HepG2 (cell line): ENCODE measurements around the gene LLGL2. TPM values are rescaled to one million over a fixed set of nuclear protein-coding genes. Genes with fewer than 3 reads are reported as not detected.

Source experiments
- ATM ChIP-seq: fragments of 450-650 bp; IDR thresholded peaks from 2 replicates; pipeline ENCODE4 v1.7.1; 2017; ENCODE audit warnings: mild to moderate bottlenecking, borderline replicate concordance
- BHLHE40 ChIP-seq: IDR thresholded peaks from 2 replicates; pipeline ENCODE4 v1.6.1; 2011; ENCODE audit warnings: low read length, improper control_type of control experiment
- DNMT1 ChIP-seq: sonication (generic); formaldehyde crosslinking; IDR thresholded peaks from 2 replicates; pipeline ENCODE4 v1.5.1; 2020; ENCODE audit warnings: mild to moderate bottlenecking, missing genetic modification reagents
- DPF2 ChIP-seq: sonication (generic); formaldehyde crosslinking; IDR thresholded peaks from 2 replicates; pipeline ENCODE4 v1.4.0; 2020; ENCODE audit warnings: mild to moderate bottlenecking, low read depth, missing genetic modification reagents, borderline replicate concordance
- EED ChIP-seq: sonication (generic); formaldehyde crosslinking; IDR thresholded peaks from 2 replicates; pipeline ENCODE4 v1.5.0; 2020; ENCODE audit warnings: mild to moderate bottlenecking, missing genetic modification reagents
- HNF4G ChIP-seq, 2 experiments: sonication (generic) in 1 of 2; formaldehyde crosslinking in 1 of 2; IDR thresholded peaks; 2 replicates each; pipeline versions ENCODE4 v1.4.0 to v1.6.1; 2011 to 2020; ENCODE audit warnings: borderline replicate concordance in 2 of 2, low read depth in 2 of 2, mild to moderate bottlenecking in 2 of 2, low read length in 1 of 2, missing genetic modification reagents in 1 of 2, moderate library complexity in 1 of 2
- KAT2B ChIP-seq: fragments of 150-350 bp; IDR thresholded peaks from 2 replicates; pipeline ENCODE4 v1.6.1; 2014; ENCODE audit warnings: low read depth, low read length, borderline replicate concordance
- MED1 ChIP-seq: sonication (generic); formaldehyde crosslinking; IDR thresholded peaks from 2 replicates; pipeline ENCODE4 v1.4.0; 2020; ENCODE audit warnings: missing genetic modification reagents
- NFE2 ChIP-seq: sonication (generic); formaldehyde crosslinking; IDR thresholded peaks from 2 replicates; pipeline ENCODE4 v1.4.0; 2020; ENCODE audit warnings: missing genetic modification reagents
- SCMH1 ChIP-seq: sonication (generic); formaldehyde crosslinking; IDR thresholded peaks from 2 replicates; pipeline ENCODE4 v1.9.0; 2021; ENCODE audit warnings: missing genetic modification reagents, mild to moderate bottlenecking, borderline replicate concordance
- SMAD9 ChIP-seq: sonication (generic); formaldehyde crosslinking; IDR thresholded peaks from 2 replicates; pipeline ENCODE4 v1.5.1; 2020; ENCODE audit warnings: mild to moderate bottlenecking, missing genetic modification reagents
- ZNF562 ChIP-seq: sonication (generic); formaldehyde crosslinking; IDR thresholded peaks from 2 replicates; pipeline ENCODE4 v1.8.0; 2022; ENCODE audit warnings: missing genetic modification reagents, borderline replicate concordance
- ZNF768 ChIP-seq: sonication (generic); formaldehyde crosslinking; IDR thresholded peaks from 2 replicates; pipeline ENCODE4 v1.4.0; 2020; ENCODE audit warnings: missing genetic modification reagents
- ZSCAN25 ChIP-seq: sonication (generic); formaldehyde crosslinking; IDR thresholded peaks from 2 replicates; pipeline ENCODE4 v1.8.0; 2022; ENCODE audit warnings: mild to moderate bottlenecking, missing genetic modification reagents
- ZSCAN29 ChIP-seq: sonication (generic); formaldehyde crosslinking; conservative IDR thresholded peaks from 2 replicates; pipeline ENCODE4 v1.4.0; 2020; ENCODE audit warnings: mild to moderate bottlenecking, missing genetic modification reagents
- polyA plus RNA-seq, 8 experiments: library from polyadenylated mRNA; depleted of rRNA in 3 of 8; stranded (reverse) in 7 of 8; unstranded in 1 of 8; fragments of >200 nt; fragmentation: Illumina TruSeq in 4 of 8; extraction: Trizol in 4 of 8; gene quantifications; 2 replicates each; pipeline versions ENCODE4 v1.2.1 to v1.2.3, GENCODE V29; 2011 to 2016; ENCODE audit warnings: low read depth in 4 of 8, missing spikeins in 1 of 8, mixed read lengths in 1 of 8; ENCODE audit not compliant: insufficient read depth in 1 of 8
- total RNA-seq, 5 experiments: library from RNA; depleted of rRNA; stranded (reverse); fragments of >200 nt; fragmentation: Illumina TruSeq; extraction: Trizol; gene quantifications; 2 replicates each; pipeline ENCODE4 v1.2.3, GENCODE V29; 2016; ENCODE audit warnings: low read depth in 1 of 5
- TF ChIP-seq, protein P1 (sequence below): sonication (generic); formaldehyde crosslinking; IDR thresholded peaks from 2 replicates; pipeline ENCODE4 v1.8.1; 2022; ENCODE audit warnings: low read depth, mild to moderate bottlenecking, missing genetic modification reagents
- TF ChIP-seq, protein P2 (sequence below): sonication (generic); formaldehyde crosslinking; IDR thresholded peaks from 2 replicates; pipeline ENCODE4 v1.4.0; 2020; ENCODE audit warnings: missing genetic modification reagents
- TF ChIP-seq, protein P3 (sequence below): sonication (generic); formaldehyde crosslinking; IDR thresholded peaks from 2 replicates; pipeline ENCODE4 v1.4.0; 2020; ENCODE audit warnings: missing genetic modification reagents, borderline replicate concordance
- TF ChIP-seq, protein P4 (sequence below): sonication (generic); formaldehyde crosslinking; IDR thresholded peaks from 2 replicates; pipeline ENCODE4 v1.4.0; 2020; ENCODE audit warnings: low read depth, missing genetic modification reagents

Gene LLGL2
- total and polyA plus RNA-seq, 2 of the 13 experiments (the other 11 are each of a cell fraction or from before 2014, with no cell fraction given), result 83.0 to 86.7 TPM

DNA sequence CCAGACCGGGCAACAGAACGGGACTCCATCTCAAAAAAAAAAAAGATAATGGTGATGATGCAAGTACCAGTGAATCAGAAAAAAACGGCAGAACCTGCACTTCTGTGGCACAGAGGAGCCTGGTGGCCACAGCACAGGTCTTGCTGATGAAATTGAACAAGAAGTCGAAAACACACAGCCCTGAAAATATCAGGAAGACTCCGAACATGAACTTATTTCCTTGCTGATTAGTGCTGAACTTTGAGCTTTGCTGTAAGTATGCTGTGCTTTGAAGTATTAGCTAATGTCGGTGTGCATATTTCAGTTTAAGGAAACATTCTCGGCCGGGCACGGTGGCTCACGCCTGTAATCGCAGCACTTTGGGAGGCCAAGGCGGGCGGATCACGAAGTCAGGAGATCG, 51.2 kb downstream of the LLGL2 start (continued):
- TF ChIP-seq BHLHE40, result no peak
- TF ChIP-seq, protein P1, sequence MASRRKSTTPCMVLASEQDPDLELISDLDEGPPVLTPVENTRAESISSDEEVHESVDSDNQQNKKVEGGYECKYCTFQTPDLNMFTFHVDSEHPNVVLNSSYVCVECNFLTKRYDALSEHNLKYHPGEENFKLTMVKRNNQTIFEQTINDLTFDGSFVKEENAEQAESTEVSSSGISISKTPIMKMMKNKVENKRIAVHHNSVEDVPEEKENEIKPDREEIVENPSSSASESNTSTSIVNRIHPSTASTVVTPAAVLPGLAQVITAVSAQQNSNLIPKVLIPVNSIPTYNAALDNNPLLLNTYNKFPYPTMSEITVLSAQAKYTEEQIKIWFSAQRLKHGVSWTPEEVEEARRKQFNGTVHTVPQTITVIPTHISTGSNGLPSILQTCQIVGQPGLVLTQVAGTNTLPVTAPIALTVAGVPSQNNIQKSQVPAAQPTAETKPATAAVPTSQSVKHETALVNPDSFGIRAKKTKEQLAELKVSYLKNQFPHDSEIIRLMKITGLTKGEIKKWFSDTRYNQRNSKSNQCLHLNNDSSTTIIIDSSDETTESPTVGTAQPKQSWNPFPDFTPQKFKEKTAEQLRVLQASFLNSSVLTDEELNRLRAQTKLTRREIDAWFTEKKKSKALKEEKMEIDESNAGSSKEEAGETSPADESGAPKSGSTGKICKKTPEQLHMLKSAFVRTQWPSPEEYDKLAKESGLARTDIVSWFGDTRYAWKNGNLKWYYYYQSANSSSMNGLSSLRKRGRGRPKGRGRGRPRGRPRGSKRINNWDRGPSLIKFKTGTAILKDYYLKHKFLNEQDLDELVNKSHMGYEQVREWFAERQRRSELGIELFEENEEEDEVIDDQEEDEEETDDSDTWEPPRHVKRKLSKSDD (CRISPR knock-in tag), result no peak
- no peak for TF ChIP-seq NFE2 (CRISPR knock-in tag)
- TF ChIP-seq DNMT1 (CRISPR knock-in tag), result no peak
- TF ChIP-seq ZSCAN29, result no peak
- no peak for TF ChIP-seq KAT2B
- no peak for TF ChIP-seq EED (CRISPR knock-in tag)
- no peak for TF ChIP-seq ATM
- 0 out of 2 replicates have a peak, but pooled peaks have one; percentile 53 for TF ChIP-seq ZSCAN25 (CRISPR knock-in tag)
- TF ChIP-seq, protein P2, sequence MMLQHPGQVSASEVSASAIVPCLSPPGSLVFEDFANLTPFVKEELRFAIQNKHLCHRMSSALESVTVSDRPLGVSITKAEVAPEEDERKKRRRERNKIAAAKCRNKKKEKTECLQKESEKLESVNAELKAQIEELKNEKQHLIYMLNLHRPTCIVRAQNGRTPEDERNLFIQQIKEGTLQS (CRISPR knock-in tag), result peak; percentile 67; the same call in 1 of the 2 replicates
- peak; percentile 62; the same call in 1 of the 2 replicates for TF ChIP-seq DPF2
- no peak for TF ChIP-seq ZNF768 (CRISPR knock-in tag)
- TF ChIP-seq SMAD9 (CRISPR knock-in tag), result no peak
- TF ChIP-seq, protein P3, sequence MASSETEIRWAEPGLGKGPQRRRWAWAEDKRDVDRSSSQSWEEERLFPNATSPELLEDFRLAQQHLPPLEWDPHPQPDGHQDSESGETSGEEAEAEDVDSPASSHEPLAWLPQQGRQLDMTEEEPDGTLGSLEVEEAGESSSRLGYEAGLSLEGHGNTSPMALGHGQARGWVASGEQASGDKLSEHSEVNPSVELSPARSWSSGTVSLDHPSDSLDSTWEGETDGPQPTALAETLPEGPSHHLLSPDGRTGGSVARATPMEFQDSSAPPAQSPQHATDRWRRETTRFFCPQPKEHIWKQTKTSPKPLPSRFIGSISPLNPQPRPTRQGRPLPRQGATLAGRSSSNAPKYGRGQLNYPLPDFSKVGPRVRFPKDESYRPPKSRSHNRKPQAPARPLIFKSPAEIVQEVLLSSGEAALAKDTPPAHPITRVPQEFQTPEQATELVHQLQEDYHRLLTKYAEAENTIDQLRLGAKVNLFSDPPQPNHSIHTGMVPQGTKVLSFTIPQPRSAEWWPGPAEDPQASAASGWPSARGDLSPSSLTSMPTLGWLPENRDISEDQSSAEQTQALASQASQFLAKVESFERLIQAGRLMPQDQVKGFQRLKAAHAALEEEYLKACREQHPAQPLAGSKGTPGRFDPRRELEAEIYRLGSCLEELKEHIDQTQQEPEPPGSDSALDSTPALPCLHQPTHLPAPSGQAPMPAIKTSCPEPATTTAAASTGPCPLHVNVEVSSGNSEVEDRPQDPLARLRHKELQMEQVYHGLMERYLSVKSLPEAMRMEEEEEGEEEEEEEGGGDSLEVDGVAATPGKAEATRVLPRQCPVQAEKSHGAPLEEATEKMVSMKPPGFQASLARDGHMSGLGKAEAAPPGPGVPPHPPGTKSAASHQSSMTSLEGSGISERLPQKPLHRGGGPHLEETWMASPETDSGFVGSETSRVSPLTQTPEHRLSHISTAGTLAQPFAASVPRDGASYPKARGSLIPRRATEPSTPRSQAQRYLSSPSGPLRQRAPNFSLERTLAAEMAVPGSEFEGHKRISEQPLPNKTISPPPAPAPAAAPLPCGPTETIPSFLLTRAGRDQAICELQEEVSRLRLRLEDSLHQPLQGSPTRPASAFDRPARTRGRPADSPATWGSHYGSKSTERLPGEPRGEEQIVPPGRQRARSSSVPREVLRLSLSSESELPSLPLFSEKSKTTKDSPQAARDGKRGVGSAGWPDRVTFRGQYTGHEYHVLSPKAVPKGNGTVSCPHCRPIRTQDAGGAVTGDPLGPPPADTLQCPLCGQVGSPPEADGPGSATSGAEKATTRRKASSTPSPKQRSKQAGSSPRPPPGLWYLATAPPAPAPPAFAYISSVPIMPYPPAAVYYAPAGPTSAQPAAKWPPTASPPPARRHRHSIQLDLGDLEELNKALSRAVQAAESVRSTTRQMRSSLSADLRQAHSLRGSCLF (CRISPR knock-in tag), result no peak
- no peak for TF ChIP-seq SCMH1 (CRISPR knock-in tag)
- peak; percentile 76 for TF ChIP-seq MED1 (CRISPR knock-in tag)
- TF ChIP-seq ZNF562, result no peak
- no peak for TF ChIP-seq HNF4G (IDR thresholded peaks at IDR 0.05; ENCODE audit: borderline replicate concordance, low read depth, low read length)
- TF ChIP-seq HNF4G (CRISPR knock-in tag; IDR thresholded peaks at IDR 0.05; ENCODE audit: borderline replicate concordance, low read depth), result peak; percentile 45; the same call in 1 of the 2 replicates
- TF ChIP-seq, protein P4, sequence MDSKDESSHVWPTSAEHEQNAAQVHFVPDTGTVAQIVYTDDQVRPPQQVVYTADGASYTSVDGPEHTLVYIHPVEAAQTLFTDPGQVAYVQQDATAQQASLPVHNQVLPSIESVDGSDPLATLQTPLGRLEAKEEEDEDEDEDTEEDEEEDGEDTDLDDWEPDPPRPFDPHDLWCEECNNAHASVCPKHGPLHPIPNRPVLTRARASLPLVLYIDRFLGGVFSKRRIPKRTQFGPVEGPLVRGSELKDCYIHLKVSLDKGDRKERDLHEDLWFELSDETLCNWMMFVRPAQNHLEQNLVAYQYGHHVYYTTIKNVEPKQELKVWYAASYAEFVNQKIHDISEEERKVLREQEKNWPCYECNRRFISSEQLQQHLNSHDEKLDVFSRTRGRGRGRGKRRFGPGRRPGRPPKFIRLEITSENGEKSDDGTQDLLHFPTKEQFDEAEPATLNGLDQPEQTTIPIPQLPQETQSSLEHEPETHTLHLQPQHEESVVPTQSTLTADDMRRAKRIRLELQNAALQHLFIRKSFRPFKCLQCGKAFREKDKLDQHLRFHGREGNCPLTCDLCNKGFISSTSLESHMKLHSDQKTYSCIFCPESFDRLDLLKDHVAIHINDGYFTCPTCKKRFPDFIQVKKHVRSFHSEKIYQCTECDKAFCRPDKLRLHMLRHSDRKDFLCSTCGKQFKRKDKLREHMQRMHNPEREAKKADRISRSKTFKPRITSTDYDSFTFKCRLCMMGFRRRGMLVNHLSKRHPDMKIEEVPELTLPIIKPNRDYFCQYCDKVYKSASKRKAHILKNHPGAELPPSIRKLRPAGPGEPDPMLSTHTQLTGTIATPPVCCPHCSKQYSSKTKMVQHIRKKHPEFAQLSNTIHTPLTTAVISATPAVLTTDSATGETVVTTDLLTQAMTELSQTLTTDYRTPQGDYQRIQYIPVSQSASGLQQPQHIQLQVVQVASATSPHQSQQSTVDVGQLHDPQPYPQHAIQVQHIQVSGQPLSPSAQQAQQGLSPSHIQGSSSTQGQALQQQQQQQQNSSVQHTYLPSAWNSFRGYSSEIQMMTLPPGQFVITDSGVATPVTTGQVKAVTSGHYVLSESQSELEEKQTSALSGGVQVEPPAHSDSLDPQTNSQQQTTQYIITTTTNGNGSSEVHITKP (CRISPR knock-in tag), result no peak
